NCI-H2029 (cell line): Measurements from ENCODE around the gene TMEM175.

ENCODE experiments used
- DNase-seq: peaks from one replicate; lab custom pipeline; 2025; lab: John Stamatoyannopoulos, UW

The TMEM175 gene

DNA sequence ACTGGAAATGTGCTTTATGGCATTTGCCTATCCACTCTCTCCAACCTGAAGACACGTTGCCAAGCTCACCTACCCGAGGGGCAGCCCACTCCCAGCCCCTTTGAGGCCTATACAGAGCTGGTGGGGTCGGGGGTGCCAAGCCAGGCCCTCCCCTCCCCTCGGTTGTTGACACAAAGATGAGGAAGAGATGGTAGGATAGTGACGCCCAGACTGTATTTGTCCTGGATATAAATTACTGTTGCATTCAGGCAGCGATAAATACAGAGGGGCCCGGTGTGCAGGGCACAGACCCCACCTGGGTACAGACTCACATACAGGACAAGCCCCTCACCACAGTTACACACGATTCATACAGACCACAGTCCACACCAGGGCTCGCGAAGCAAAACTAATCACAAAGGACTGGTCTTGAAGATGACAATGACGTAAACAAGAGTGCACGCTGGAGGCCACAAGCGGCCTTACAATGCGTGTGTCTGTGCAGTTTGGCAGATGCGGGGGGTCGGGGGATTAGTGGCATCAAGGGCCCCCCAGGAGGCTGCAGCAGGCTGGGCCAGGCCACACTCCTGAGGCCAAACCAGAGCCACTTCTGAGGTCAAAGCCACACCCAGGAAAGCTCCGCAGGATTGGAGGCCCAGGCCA, 26.6 kb downstream of the TMEM175 start:
- DNase-seq: no peak

DNA sequence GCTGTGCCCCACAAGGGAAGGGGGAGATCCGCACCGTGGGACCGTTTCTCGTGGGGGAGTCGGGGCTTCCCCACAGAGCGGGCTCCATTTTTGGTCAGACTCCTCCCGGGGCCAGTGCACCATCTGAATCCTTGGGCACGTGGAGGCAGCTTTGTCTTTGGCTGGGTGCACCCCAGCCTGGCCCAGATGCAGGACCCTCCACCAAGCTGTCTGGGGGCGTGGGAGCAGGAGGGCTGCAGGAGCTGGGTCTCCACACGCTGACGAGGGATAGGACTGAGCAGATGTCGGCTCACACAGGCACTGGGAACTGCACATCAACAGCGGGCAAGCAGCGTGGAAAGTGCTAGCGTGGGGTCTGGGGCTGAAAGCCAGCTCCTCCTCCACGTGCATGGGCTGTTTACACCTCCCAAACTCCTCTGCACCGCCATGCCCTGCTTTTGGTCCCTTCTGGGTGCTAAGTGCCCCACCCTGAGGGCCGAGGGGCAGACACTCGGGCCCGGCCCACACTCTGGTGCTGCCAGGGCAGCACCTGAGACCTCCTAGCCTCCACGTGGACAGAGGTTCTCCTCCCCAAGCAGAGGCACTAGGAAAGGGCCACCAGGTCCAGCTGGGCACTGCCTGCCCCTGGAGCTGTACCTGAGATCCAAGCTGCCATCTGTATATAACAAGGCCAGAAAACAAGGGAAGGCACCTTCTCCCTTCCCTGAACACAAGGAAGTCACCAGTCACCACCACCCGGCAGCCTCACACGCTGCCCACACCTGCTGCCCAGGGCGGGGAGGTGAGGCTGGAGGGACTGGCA, 27.3 kb downstream of the TMEM175 start:
- DNase-seq: no peak

GRCh38 chr4:960140-960635, 27.9 kb downstream of the TMEM175 start:
- no peak for DNase-seq

GRCh38 chr4:960636-961350, 28.5 kb downstream of the TMEM175 start:
- DNase-seq: no peak

- DNase-seq: no peak
These were observed 29.3 kb downstream of the TMEM175 start for GRCh38 chr4:961351-962230.

DNA sequence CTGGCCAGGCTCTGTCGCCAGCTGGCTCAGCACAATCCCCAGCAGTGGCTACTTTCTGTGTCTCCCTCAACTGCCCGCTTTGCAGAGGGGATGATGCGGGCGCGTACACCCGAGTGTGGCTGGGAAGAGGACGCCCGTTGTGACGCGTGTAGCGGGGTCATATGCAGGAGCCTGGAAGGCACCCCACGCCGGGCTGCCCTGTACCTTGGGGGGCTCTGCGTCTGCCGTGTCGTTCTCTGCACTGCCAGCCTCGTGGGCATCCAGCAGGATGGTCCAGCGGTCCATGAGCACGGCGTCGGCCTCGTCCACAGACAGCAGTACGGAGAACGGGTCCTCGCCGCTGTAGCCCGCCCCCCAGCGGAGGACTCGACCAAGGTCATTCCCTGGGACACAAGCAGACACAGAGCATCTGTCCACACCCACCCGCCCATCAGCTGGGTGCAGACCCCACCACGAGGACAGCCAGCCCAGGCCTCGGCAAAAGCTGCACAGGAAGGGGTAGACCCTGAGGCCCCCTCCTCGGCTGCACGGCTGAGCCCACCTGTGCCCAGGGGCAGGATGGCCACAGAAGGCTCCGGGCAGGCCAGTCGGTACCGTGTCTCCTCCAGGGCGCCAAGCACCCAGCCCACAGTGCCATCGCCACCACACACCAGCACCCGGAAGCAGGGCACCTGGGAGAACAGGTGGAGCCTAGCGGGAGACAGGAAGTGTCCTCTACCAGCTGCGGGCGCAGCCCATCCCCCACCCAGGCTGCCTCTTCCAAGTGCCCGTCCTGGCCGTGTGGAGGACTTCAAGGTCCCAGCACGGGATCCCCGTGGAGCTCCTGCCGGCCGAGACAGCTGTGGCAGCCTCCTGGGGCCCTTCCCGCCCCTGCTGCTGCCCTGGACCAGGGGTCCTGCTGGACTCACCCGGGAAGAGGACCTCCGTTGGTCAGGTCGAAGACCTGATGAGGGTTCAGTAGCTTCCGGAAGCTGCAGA, 30.3 kb downstream of the TMEM175 start:
- peak; percentile 89 for DNase-seq

- no peak for DNase-seq
These were observed 31.3 kb downstream of the TMEM175 start for GRCh38 chr4:963276-964225.

DNA sequence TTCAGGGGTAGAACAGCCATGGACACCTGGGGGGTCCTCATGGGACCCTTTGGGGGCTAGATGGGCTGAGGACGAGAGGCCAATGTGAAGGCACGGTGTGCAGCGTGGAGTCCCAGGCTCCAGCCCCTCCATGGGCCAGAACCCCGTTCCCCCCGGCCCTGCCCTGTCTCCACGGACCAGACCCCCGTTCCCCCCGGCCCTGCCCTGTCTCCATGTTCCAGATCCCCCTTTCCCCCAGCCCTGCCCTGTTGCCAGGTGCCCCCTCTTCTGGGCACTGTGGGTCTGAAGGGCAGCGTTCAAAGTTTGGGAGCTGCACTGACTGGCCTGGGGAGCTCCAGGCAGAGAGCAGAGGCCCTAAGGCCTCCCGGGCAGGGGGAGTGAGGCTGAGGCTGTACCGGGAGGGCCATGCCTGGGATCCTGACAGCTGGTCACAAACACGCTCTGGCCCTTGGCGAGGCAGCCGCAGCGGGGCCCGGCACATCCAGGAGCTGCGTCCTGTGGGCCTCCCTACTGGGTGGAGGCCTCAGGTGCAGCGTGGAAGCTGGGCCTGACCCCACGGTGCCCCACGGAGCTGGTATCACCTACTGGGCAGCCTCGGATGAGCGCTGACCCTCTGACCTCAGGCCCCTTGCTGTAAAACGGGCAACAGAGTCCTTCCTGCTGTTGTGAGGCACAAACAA, 32.2 kb downstream of the TMEM175 start:
- no peak for DNase-seq

GRCh38 chr4:965048-965765, 32.9 kb downstream of the TMEM175 start:
- DNase-seq: no peak

DNA sequence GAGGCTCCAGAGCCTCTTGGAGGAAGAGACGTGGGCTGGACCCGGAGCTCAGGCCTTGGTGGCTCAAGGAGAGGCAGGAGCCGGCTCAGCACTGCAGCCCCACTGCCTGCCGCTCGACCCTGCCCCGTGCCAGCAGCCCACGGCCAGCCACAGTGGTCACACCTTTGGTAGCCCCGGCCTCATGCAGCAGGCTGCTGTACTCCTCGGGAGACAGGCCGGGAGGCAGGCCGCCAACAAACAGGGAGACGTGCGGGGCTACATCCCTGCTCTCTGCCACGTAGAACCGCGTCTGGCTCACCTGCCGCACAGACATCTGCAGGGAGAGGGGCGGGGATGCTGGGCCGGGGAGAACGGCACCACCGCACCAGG, 33.5 kb downstream of the TMEM175 start:
- no peak for DNase-seq

GRCh38 chr4:966266-967112, 34.2 kb downstream of the TMEM175 start:
- DNase-seq: no peak

DNA sequence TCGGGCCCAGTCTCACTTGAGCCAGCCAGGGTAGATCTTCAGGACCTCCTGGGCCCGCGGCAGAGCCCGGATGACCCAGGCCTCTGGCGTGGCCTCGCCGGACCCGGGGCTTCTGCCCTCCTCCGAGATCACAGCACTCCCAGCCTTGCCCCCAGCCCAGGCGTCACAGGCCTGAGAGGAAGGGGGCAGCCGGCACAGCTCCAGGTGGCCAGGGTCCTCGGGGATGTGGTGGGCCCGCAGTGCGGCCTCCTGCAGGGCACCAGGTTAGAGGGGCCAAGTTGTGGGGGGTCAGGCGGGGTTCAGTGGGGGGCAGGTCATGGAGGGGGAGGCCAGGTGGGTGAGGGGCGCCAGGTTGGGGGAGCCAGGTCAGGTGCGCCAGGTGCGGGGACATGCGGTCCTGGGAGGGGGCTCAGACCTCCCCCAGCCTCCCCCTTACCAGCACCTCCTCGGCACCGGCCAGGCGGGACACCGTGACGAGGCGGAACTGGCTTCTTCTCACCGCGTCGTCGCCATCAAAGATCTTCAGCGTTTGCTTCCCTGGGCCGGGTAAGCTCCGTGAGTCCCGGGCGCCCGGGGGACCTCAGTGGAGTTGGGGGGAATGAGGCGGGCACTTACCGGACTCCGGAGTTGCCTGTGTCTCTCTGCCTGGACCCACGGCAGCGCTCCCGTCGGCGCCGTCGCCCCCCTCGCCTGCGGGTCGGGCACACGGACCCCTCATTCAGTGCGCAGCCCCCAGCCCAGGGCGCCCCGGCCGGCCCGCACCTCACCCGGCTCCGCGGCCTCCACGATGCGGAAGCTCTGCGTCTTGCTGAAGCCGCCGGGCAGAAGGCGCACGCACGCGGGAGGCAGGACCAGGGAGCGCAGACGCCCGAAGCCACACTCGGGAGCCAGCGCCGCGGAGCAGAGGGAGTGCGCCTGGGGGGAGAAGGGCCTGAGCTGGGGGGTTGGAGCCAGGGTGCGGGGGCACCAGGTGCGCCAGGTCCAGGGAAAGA, 35.1 kb downstream of the TMEM175 start:
- no peak for DNase-seq

DNA sequence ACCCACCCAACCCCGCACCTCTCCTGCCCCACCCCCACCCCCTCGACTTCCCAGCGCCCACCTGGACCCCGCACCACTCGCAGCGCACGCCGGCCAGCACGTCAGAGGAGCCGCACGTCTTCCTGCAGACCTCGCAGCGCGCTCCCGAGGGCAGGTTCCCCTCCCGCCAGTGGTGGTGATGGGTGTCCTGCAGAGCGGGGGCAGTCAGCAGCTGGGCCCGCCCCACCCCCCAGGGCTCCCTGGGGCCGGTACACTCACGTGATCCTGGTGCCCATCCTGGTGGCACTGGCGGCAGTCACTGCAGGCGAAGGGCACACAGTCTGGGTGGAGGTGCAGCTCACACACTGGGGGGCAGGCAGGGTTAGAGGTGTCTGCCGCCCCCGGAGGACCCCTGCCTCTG, 36.0 kb downstream of the TMEM175 start:
- no peak for DNase-seq

DNA sequence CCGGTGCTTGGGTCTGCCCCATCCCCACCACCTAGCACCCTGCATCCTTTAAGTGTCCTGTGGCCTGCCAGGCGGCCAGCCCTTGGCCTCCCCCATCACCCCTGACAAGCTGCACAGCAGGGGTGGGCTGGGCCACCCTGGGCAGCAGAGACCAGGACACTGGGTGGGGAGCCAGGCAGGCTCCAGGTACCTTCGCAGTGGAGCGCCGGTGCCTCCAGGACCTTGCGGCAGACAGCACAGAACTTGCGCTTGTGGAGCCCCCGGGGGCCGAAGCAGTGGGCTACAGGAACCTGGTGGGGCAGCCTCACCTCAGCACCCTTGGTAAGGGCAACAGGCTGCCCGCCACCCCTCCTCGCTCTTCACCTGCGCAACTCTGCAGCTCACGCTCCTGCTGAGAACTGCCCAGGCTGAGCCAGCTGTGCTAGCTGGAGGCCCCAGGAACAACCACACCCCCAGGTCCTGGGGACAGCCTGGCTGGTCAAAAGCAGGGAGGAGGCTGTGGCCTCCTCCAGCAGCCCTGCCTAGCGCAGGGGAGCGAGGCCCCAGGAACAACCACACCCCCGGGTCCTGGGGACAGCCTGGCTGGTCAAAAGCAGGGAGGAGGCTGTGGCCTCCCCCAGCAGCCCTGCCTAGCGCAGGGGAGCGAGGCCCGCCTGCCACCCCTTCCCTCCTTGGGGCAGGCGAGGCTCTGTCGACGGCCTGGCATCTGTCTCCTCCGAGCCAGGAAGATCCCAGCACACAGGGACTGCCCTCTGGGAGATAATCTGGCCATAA, 36.5 kb downstream of the TMEM175 start:
- no peak for DNase-seq

GRCh38 chr4:970046-970745, 37.9 kb downstream of the TMEM175 start:
- DNase-seq: no peak
